GM12873 (cell line): ENCODE measurements around the gene LACRT.

Experiments used
- TF ChIP-seq, protein P1 (sequence below): IDR thresholded peaks from 2 replicates; pipeline ENCODE4 v1.5.1; 2012; ENCODE audit warnings: low read depth, mild to moderate bottlenecking, moderate library complexity, low read length, control low read depth; ENCODE audit not compliant: insufficient read depth; ENCODE audit errors: missing control alignments

The LACRT gene

DNA sequence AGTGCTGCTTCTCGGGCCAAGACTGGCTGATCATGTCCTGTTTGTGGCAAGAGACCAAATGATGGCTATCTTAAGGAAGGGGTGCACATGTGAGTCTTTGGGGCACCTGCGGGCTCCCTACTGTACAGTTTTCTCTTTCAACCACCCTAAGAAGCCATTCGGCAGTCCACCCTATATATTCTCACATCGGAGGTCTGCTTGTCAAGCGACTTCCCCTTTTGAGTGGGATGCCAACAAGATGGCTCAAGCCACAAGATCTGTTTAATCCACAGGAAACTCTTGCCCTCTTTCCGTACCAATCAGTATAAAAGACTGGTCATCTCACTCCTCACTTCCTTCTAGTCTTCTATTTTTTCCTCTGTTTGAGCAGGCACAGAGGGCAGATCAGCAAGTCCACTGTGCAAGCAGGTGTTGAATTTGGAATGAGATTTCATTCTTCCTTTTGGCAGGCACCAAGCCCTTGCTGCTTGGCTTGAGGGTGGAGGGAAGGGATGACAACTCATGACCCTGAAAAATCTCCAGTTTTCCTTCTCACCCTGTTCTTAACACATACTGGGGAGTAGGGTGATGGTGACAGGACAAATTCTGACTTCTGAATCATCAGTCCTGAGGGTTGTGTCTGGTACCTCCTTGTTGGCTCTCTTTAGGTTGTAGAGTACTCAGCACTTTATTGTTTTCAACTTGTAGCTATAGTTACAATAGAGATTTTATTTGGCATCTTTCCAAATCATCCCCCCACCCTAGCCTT, 17.6 kb downstream of the LACRT start:
- TF ChIP-seq, protein P1, sequence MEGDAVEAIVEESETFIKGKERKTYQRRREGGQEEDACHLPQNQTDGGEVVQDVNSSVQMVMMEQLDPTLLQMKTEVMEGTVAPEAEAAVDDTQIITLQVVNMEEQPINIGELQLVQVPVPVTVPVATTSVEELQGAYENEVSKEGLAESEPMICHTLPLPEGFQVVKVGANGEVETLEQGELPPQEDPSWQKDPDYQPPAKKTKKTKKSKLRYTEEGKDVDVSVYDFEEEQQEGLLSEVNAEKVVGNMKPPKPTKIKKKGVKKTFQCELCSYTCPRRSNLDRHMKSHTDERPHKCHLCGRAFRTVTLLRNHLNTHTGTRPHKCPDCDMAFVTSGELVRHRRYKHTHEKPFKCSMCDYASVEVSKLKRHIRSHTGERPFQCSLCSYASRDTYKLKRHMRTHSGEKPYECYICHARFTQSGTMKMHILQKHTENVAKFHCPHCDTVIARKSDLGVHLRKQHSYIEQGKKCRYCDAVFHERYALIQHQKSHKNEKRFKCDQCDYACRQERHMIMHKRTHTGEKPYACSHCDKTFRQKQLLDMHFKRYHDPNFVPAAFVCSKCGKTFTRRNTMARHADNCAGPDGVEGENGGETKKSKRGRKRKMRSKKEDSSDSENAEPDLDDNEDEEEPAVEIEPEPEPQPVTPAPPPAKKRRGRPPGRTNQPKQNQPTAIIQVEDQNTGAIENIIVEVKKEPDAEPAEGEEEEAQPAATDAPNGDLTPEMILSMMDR: no peak

DNA sequence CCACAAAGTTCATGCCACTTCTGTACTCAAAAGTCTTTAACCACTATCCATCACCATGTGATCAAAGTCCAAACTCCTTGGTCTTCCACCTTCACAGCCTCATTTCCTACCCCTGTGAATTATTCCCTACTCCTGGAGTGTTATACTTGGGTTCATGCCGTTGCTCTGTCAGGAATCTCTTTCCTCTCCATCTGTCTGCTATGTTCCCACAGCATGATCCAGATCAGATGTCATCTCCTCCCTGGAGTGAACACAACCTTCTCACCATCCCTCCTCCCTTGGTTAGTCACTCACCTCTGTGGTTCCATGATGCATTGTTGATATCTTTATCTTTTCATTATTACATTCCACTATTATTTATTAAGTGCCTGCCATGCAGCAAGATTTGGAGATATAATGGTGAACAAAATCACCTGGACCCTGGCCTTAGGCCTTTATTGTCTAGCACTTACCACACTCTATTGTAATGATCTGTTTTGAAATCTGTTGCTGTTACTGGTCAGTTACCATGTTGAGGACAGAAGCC, 22.4 kb downstream of the LACRT start:
- TF ChIP-seq, protein P1: no peak

DNA sequence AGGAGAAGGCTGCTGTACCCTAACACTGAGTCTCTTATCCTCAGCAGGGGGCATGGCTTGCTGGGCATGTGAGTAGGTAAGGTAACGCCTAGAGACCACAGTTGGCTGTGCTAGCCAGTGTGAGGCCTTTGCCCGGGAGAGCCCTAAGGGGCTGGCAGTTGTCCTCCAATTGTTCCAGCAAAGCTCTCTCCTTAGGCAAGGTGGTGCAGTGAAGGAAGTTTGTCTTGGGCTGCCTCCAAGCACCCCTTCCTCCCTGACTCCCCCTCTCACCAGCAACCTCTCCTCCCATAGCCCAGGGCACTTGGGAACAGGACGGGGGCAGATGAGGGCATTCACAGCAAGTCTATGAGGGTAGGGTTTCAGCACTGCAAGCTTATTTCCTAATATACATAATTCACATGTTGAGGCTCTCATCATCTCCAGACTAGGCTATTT, 23.0 kb downstream of the LACRT start:
- TF ChIP-seq, protein P1: no peak

DNA sequence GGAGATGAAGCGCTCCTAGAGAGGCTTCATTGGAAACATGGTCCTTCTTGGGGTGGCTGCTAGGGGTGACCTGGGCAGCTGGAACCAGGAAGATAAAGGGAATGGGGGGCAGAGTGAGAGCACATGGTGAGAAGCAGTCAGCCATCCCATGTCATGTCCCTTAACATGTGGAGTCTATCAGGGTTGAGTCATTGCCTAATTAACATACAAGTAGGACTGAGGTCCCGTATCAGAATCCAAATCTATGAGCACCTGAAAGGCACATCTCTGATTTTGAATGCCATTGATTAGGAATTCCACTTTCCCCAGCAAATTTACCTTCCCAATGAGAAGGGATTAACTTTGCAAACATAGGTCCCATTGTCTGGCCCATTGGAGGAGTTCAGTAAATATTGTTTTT, 25.9 kb downstream of the LACRT start:
- TF ChIP-seq, protein P1: no peak

DNA sequence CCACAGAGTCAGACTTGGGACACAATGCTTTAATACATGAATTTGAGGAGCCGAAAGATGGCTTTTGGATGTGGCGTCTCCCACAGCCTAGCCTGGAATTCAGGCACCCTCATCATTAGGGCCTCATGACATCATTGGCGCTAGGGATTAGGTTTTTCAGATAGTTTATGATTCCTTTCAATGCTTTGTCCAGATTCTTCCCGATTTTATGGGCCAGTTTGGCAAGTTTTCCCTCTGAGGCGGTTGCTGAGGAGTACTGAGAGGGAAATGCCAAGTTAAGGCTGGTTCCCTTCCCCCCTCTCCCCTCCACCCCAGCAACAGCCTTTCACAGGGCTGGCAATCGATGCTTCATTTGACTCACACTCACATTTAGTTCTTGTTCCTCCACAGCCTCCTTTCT, 26.5 kb downstream of the LACRT start:
- TF ChIP-seq, protein P1: no peak

DNA sequence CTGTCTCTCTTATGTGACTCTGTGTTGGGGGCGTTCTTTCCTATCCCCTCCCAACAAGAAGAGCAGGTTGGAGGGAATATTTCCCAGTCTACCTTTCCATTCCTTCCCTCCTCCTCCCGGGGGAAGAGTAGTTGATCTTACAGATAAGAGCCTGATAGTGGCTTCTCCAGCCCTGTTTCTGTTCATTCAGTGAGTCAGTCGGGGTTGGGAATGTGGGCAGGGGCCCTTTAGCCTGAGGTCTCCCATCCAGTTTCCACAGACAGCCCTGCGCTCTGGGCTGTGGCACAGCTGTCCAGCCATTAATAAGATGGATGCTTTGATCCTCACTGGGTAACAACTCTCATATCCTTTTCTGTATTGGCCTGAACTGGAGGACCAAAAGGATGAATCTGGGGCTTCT, 28.1 kb downstream of the LACRT start:
- TF ChIP-seq, protein P1: no peak

DNA sequence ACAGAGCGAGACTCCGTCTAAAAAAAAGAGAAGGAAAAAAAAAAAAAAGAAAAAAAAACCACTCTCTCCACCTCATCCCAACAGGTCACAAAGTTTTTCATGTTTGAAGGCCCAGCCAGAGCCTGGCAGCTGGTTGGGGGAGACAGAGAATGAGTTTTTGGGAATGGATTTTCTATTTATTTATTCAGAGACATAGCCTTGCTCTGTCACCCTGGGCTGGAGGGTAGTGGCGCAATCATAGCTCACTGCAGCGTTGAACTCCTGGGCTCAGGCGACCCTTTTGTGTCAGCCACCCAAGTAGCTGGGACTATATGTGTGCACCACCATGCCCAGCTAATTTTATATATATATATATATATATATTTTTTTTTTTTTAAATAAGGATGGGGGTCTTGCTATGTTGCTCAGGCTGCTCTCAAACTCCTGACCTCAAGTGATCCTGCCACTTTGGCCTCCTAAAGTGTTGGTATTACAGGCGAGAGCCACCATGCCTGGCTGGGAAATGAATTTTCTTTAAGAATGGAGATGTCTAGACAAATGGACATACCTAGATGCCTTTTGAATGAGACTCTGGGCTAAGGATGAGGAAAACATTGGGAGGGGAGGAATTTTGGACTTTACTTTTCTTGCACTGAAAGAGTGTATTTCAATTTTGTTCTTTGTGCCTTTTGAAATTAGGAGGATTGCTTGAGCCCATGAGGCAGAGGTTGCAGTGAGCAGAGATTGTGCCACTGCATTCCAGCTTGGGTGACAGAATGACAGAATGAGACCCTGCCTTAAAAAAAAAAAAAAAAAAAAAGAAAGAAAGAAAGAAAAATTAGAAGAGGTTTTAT, 29.3 kb downstream of the LACRT start:
- TF ChIP-seq, protein P1: no peak
